Epithelial cell of proximal tubule (primary cell): ENCODE measurements around the gene LAMB3. TPM values are rescaled to one million over a fixed set of nuclear protein-coding genes. Genes with fewer than 3 reads are reported as not detected.
A peak's percentile ranks its signal among the peaks of the same experiment; 100 is the strongest.

Source experiments
- DNase-seq: peaks from one replicate; pipeline ENCODE4 v3.0.0-alpha.2; 2011; ENCODE audit warnings: low read depth
- H3K4me3 ChIP-seq: 2 replicates; pipeline ENCODE4 v1.5.1; 2011; ENCODE audit warnings: low read depth, mild to moderate bottlenecking, low read length
- CTCF ChIP-seq: conservative IDR thresholded peaks from 2 replicates; pipeline ENCODE4 v1.5.1; 2012; ENCODE audit warnings: low read depth, mild to moderate bottlenecking, low read length
- total RNA-seq: library from RNA; depleted of rRNA; stranded (reverse); fragments of >200 nt; gene quantifications from 2 replicates; pipeline ENCODE4 v1.2.3, GENCODE V29; 2015

The LAMB3 gene
- total RNA-seq, 1 donor from 2014 or later, result 72.0 TPM

- peak; percentile 80 for DNase-seq
- no peak for TF ChIP-seq CTCF
- no peak overlapping the region for H3K4me3 ChIP-seq
Measured at GRCh38 chr1:209652873-209653401, 712 bp upstream of the LAMB3 start.

GRCh38 chr1:209651138-209651587 is 1.1 kb downstream of the LAMB3 start:
- no peak for DNase-seq
- TF ChIP-seq CTCF, result no peak

GRCh38 chr1:209650454-209650853 is 1.8 kb downstream of the LAMB3 start:
- no peak for TF ChIP-seq CTCF
- no peak overlapping the region for H3K4me3 ChIP-seq
- DNase-seq, result no peak

More at GRCh38 chr1:209651138-209651587, 1.1 kb downstream of the LAMB3 start:
- H3K4me3 ChIP-seq, result no peak overlapping the region

- peak overlapping the region; percentile 19 for H3K4me3 ChIP-seq
- DNase-seq, result peak; percentile 93
- TF ChIP-seq CTCF, result no peak
Measured at GRCh38 chr1:209648931-209649776, 3.1 kb downstream of the LAMB3 start.

GRCh38 chr1:209648346-209648745 is 3.9 kb downstream of the LAMB3 start:
- DNase-seq, result no peak
- H3K4me3 ChIP-seq, result no peak overlapping the region
- TF ChIP-seq CTCF, result no peak

GRCh38 chr1:209647156-209647555 is 5.1 kb downstream of the LAMB3 start:
- no peak overlapping the region for H3K4me3 ChIP-seq
- no peak for DNase-seq
- no peak for TF ChIP-seq CTCF

- peak; percentile 49 for TF ChIP-seq CTCF
- H3K4me3 ChIP-seq, result no peak overlapping the region
- DNase-seq, result no peak
Measured at GRCh38 chr1:209646558-209646957, 5.7 kb downstream of the LAMB3 start.
